K562 (cell line): ENCODE data around the gene MEGF11.

Source experiments
- GABPA ChIP-seq: fragments of 200-800 bp; sonication (Bioruptor generic); conservative IDR thresholded peaks from 2 replicates; pipeline ENCODE4 v1.6.1; 2016; ENCODE audit warnings: low read depth, missing genetic modification characterization, missing compliant biosample characterization
- JUND ChIP-seq, 2 experiments: IDR thresholded peaks; 2 replicates in 1 of 2; 3 replicates in 1 of 2; pipeline ENCODE4 v1.6.1; 2011; ENCODE audit warnings: borderline replicate concordance in 2 of 2, low read depth in 2 of 2, low read length in 2 of 2, improper control_type of control experiment in 1 of 2, missing biosample characterization in 1 of 2, missing genetic modification characterization in 1 of 2, missing genetic modification reagents in 1 of 2
- POLR2A ChIP-seq: fragments of 450-650 bp; conservative IDR thresholded peaks from 2 replicates; pipeline ENCODE4 v1.6.1; 2016
- RB1 ChIP-seq: fragments of 450-650 bp; IDR thresholded peaks from 2 replicates; pipeline ENCODE4 v1.6.1; 2017; ENCODE audit warnings: low read depth, mild to moderate bottlenecking
- SMARCB1 ChIP-seq: IDR thresholded peaks from 2 replicates; pipeline ENCODE4 v1.6.1; 2011; ENCODE audit warnings: improper control_type of control experiment, low read depth; ENCODE audit not compliant: insufficient read length
- TBL1XR1 ChIP-seq, 2 experiments: IDR thresholded peaks; 2 replicates each; pipeline ENCODE4 v1.6.1; 2012; ENCODE audit warnings: improper control_type of control experiment in 2 of 2, low read length in 2 of 2, mild to moderate bottlenecking in 1 of 2

DNA sequence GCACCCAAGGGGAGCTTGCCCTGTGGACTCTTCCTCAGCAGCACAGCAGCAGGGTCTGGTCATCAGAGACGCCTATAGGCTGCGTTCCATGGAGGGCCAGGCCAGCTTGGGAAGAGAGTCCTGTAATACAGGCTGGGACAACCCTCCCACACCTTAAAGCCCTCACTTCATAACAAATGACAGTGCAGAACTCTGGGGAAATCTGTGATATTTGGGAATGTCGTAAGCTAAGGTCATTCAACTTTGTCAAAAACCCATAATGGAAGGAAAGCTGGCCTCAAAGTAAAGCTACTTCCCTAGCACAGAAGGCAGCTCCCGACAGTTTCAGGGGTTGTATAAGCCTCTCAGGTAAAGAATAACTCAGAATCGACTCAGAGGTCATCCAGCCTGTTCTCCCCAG is 133.1 kb downstream of the MEGF11 start:
- no peak for TF ChIP-seq GABPA (tag)
- TF ChIP-seq RB1, result no peak
- TF ChIP-seq TBL1XR1 (IDR thresholded peaks at IDR 0.05; ENCODE audit: low read length in 2 of 2), result no peak
- TF ChIP-seq POLR2A, result no peak
- no peak for TF ChIP-seq SMARCB1
- TF ChIP-seq JUND (IDR thresholded peaks at IDR 0.05; ENCODE audit: borderline replicate concordance, low read depth, low read length), result no peak
- TF ChIP-seq JUND (tag; IDR thresholded peaks at IDR 0.05; ENCODE audit: borderline replicate concordance, low read depth, low read length), result no peak
